Stimulated activated CD8-positive, alpha-beta memory T cell treated with anti-CD3 and anti-CD28 coated beads, Interleukin-12 subunit alpha, Interleukin-12 subunit beta, amount 100 ng/mL, for 1 hour (primary cell): Measurements from ENCODE around the gene KLHDC1.
"Not testable (repeated sequence)": the region's sequence is repeated elsewhere in the genome, so short reads cannot be mapped to it uniquely, and the experiment has no call there.

Experiments used
- DNase-seq: peaks from one replicate; pipeline ENCODE4 v3.0.0-alpha.2; 2020; ENCODE audit warnings: low read depth

Gene KLHDC1

GRCh38 chr14:49727171-49727570, 34.3 kb downstream of the KLHDC1 start:
- no peak for DNase-seq

- DNase-seq = no peak
These were observed 40.0 kb downstream of the KLHDC1 start for GRCh38 chr14:49732896-49733295.

GRCh38 chr14:49733836-49734235, 40.9 kb downstream of the KLHDC1 start:
- DNase-seq = no peak

- DNase-seq = not testable (repeated sequence)
These were observed 42.7 kb downstream of the KLHDC1 start for GRCh38 chr14:49735669-49736068.

- no peak for DNase-seq
These were observed 52.3 kb downstream of the KLHDC1 start for GRCh38 chr14:49745191-49745590.

GRCh38 chr14:49746476-49746875, 53.6 kb downstream of the KLHDC1 start:
- not testable (repeated sequence) for DNase-seq

GRCh38 chr14:49754570-49755097, 61.7 kb downstream of the KLHDC1 start:
- DNase-seq = no peak

GRCh38 chr14:49755378-49755777, 62.5 kb downstream of the KLHDC1 start:
- DNase-seq = no peak

GRCh38 chr14:49761839-49762551, 69.1 kb downstream of the KLHDC1 start:
- no peak for DNase-seq

- DNase-seq = no peak
These were observed 73.9 kb downstream of the KLHDC1 start for GRCh38 chr14:49766839-49767238.

- no peak for DNase-seq
These were observed 74.3 kb downstream of the KLHDC1 start for GRCh38 chr14:49767270-49767570.

- peak; percentile 70 for DNase-seq
These were observed 74.8 kb downstream of the KLHDC1 start, which contains the start of gene KLHDC2 for GRCh38 chr14:49767571-49768300. Gene KLHDC2 (plus strand): TSS chr14:49768153. CDS start chr14:49768469, 316 bp downstream.

- DNase-seq = peak; percentile 24
These were observed 75.6 kb downstream of the KLHDC1 start for GRCh38 chr14:49768301-49769121.

- no peak for DNase-seq
These were observed 76.3 kb downstream of the KLHDC1 start for GRCh38 chr14:49769171-49769570.

- no peak for DNase-seq
These were observed 76.8 kb downstream of the KLHDC1 start for GRCh38 chr14:49769581-49770211.

- no peak for DNase-seq
These were observed 77.4 kb downstream of the KLHDC1 start for GRCh38 chr14:49770212-49770817.

GRCh38 chr14:49771691-49772090, 78.8 kb downstream of the KLHDC1 start:
- not testable (repeated sequence) for DNase-seq

- DNase-seq = no peak
These were observed 81.2 kb downstream of the KLHDC1 start for GRCh38 chr14:49774106-49774505.

- no peak for DNase-seq
These were observed 85.5 kb downstream of the KLHDC1 start for GRCh38 chr14:49778421-49778820.

GRCh38 chr14:49781040-49781439, 88.1 kb downstream of the KLHDC1 start:
- not testable (repeated sequence) for DNase-seq

- DNase-seq = no peak
These were observed 90.6 kb downstream of the KLHDC1 start for GRCh38 chr14:49783394-49784014.
